Measurements from ENCODE around the gene RPTOR. TPM values are rescaled to one million over a fixed set of nuclear protein-coding genes. Genes with fewer than 3 reads are reported as not detected.

RPTOR gene
- total and polyA plus RNA-seq, 2 experiments from 2014 or later = 13.2 to 37.9 TPM

GRCh38 chr17:80847496-80848230, 303.0 kb downstream of the RPTOR start:
- no peak for DNase-seq (ENCODE audit: low read depth in 1 of 2, low spot score in 1 of 2)
- no peaks in the 10 kb centered on the region for H3K9me3 ChIP-seq (ENCODE audit: low read depth)
- no peak for TF ChIP-seq CTCF (IDR thresholded peaks at IDR 0.05; ENCODE audit: low read depth, low read length)
- no peaks in the 10 kb centered on the region for H3K36me3 ChIP-seq
- no peaks in the 10 kb centered on the region for H3K27me3 ChIP-seq
- no peaks in the 10 kb centered on the region for H3K4me1 ChIP-seq (ENCODE audit: low read depth)
- H3K27ac ChIP-seq = no peak overlapping the region
- H3K4me3 ChIP-seq = no peak overlapping the region

GRCh38 chr17:80848449-80849102, 303.9 kb downstream of the RPTOR start:
- Histone ChIP-seq H3K27me3 (no peaks in the 10 kb centered on the region), H3K9me3 (ENCODE audit: low read depth) (no peaks in the 10 kb centered on the region), H3K27ac (no peak overlapping the region), H3K4me1 (ENCODE audit: low read depth) (no peaks in the 10 kb centered on the region), H3K36me3 (no peaks in the 10 kb centered on the region), H3K4me3 (no peak overlapping the region)
- no peak for DNase-seq (ENCODE audit: low read depth in 1 of 2, low spot score in 1 of 2)
- TF ChIP-seq CTCF (IDR thresholded peaks at IDR 0.05; ENCODE audit: low read depth, low read length) = no peak

GRCh38 chr17:80849119-80849518, 304.5 kb downstream of the RPTOR start:
- no peak for TF ChIP-seq CTCF (IDR thresholded peaks at IDR 0.05; ENCODE audit: low read depth, low read length)
- no peaks in the 10 kb centered on the region for H3K27me3 ChIP-seq
- no peak overlapping the region for H3K4me3 ChIP-seq
- DNase-seq (ENCODE audit: low read depth in 1 of 2, low spot score in 1 of 2) = no peak
- no peak overlapping the region for H3K27ac ChIP-seq
- no peaks in the 10 kb centered on the region for H3K36me3 ChIP-seq
- no peaks in the 10 kb centered on the region for H3K4me1 ChIP-seq (ENCODE audit: low read depth)
- no peaks in the 10 kb centered on the region for H3K9me3 ChIP-seq (ENCODE audit: low read depth)

- Histone ChIP-seq H3K9me3 (ENCODE audit: low read depth) (no peaks in the 10 kb centered on the region), H3K4me1 (ENCODE audit: low read depth) (no peaks in the 10 kb centered on the region), H3K36me3 (no peaks in the 10 kb centered on the region), H3K4me3 (no peak overlapping the region), H3K27me3 (no peaks in the 10 kb centered on the region), H3K27ac (no peak overlapping the region)
- no peak for TF ChIP-seq CTCF (IDR thresholded peaks at IDR 0.05; ENCODE audit: low read depth, low read length)
- no peak for DNase-seq (ENCODE audit: low read depth in 1 of 2, low spot score in 1 of 2)
Measured at GRCh38 chr17:80850109-80850508, 305.5 kb downstream of the RPTOR start.

- Histone ChIP-seq H3K27ac (no peak overlapping the region), H3K36me3 (no peaks in the 10 kb centered on the region), H3K27me3 (no peaks in the 10 kb centered on the region), H3K9me3 (ENCODE audit: low read depth) (no peaks in the 10 kb centered on the region), H3K4me1 (ENCODE audit: low read depth) (no peaks in the 10 kb centered on the region), H3K4me3 (no peak overlapping the region)
- TF ChIP-seq CTCF (IDR thresholded peaks at IDR 0.05; ENCODE audit: low read depth, low read length) = no peak
- no peak for DNase-seq (ENCODE audit: low read depth in 1 of 2, low spot score in 1 of 2)
Measured at GRCh38 chr17:80850817-80851216, 306.2 kb downstream of the RPTOR start.

Data from cardiac muscle cell (in vitro differentiated cells and primary cell).